HL-60 (cell line): Measurements from ENCODE around the gene NMNAT2.

Source experiments
- CTCF ChIP-seq: IDR thresholded peaks from one replicate; pipeline ENCODE4 v1.5.1; 2011; ENCODE audit warnings: low read length, control low read depth, inconsistent platforms; ENCODE audit not compliant: insufficient read depth
- GABPA ChIP-seq: IDR thresholded peaks from 2 replicates; pipeline ENCODE4 v1.6.1; 2012; ENCODE audit warnings: low read depth
- POLR2AphosphoS5 ChIP-seq: IDR thresholded peaks from 2 replicates; pipeline ENCODE4 v1.6.1; 2012; ENCODE audit warnings: low read depth
- REST ChIP-seq: IDR thresholded peaks from 2 replicates; pipeline ENCODE4 v1.6.1; 2012; ENCODE audit warnings: low read depth; ENCODE audit not compliant: insufficient replicate concordance
- SPI1 ChIP-seq: IDR thresholded peaks from 2 replicates; pipeline ENCODE4 v1.6.1; 2012; ENCODE audit warnings: low read depth, mild to moderate bottlenecking, borderline replicate concordance

- TF ChIP-seq CTCF, result no peak
- TF ChIP-seq POLR2AphosphoS5, result no peak
- no peak for TF ChIP-seq REST
- no peak for TF ChIP-seq GABPA
- TF ChIP-seq SPI1, result no peak
Measured at GRCh38 chr1:183457449-183457848, 39.3 kb upstream of the NMNAT2 start.
